GM10266 (cell line): ENCODE measurements around the gene ITGB5.

Experiments used
- DNase-seq: peaks from one replicate; pipeline ENCODE4 v3.0.0; 2012; ENCODE audit errors: extremely low spot score
- CTCF ChIP-seq: IDR thresholded peaks from 2 replicates; pipeline ENCODE4 v1.5.1; 2012; ENCODE audit warnings: mild to moderate bottlenecking, low read depth; ENCODE audit not compliant: control insufficient read depth, insufficient read depth; ENCODE audit errors: missing control alignments

The ITGB5 gene

GRCh38 chr3:124774327-124774718 is 112.8 kb downstream of the ITGB5 start:
- no peak for TF ChIP-seq CTCF
- DNase-seq = no peak

- no peak for TF ChIP-seq CTCF
- no peak for DNase-seq
These were observed 113.5 kb downstream of the ITGB5 start for GRCh38 chr3:124773351-124774326.

- no peak for DNase-seq
- no peak for TF ChIP-seq CTCF
These were observed 114.9 kb downstream of the ITGB5 start for GRCh38 chr3:124772081-124772831.

- no peak for TF ChIP-seq CTCF
These were observed 116.1 kb downstream of the ITGB5 start for GRCh38 chr3:124771083-124771445.

GRCh38 chr3:124770336-124771082 is 116.7 kb downstream of the ITGB5 start:
- DNase-seq = no peak
- TF ChIP-seq CTCF = no peak

More at GRCh38 chr3:124771083-124771445, 116.1 kb downstream of the ITGB5 start:
- no peak for DNase-seq

GRCh38 chr3:124769462-124769861 is 117.7 kb downstream of the ITGB5 start:
- TF ChIP-seq CTCF = no peak
- no peak for DNase-seq
